C4-2B (cell line): Measurements from ENCODE around the gene SYTL3.
"Not testable (repeated sequence)": the region's sequence is repeated elsewhere in the genome, so short reads cannot be mapped to it uniquely, and the experiment has no call there.

ENCODE experiments used
- CTCF ChIP-seq: fragments of 450-650 bp; conservative IDR thresholded peaks from 2 replicates; pipeline ENCODE4 v1.5.1; 2017; ENCODE audit warnings: mild to moderate bottlenecking
- ZFX ChIP-seq: fragments of 450-650 bp; IDR thresholded peaks from 2 replicates; pipeline ENCODE4 v1.6.1; 2017

GRCh38 chr6:158677094-158677493, 27.2 kb downstream of the SYTL3 start:
- not testable (repeated sequence) for TF ChIP-seq CTCF, ZFX
